Ureter (tissue), 1 donor: ENCODE measurements around the gene PRR7. TPM values are rescaled to one million over a fixed set of nuclear protein-coding genes. Genes with fewer than 3 reads are reported as not detected.

ENCODE experiments used
- DNase-seq: peaks from one replicate; pipeline ENCODE4 v3.0.0-alpha.2; 2020; ENCODE audit warnings: low spot score
- total RNA-seq: library from RNA; stranded (reverse); gene quantifications from one replicate; pipeline ENCODE4 v1.2.4, GENCODE V29; 2023
- donor health status: DM: yes; HTN: yes; CAD: no.

The PRR7 gene
- total RNA-seq, 1 donor from 2014 or later: 2.6 TPM

DNA sequence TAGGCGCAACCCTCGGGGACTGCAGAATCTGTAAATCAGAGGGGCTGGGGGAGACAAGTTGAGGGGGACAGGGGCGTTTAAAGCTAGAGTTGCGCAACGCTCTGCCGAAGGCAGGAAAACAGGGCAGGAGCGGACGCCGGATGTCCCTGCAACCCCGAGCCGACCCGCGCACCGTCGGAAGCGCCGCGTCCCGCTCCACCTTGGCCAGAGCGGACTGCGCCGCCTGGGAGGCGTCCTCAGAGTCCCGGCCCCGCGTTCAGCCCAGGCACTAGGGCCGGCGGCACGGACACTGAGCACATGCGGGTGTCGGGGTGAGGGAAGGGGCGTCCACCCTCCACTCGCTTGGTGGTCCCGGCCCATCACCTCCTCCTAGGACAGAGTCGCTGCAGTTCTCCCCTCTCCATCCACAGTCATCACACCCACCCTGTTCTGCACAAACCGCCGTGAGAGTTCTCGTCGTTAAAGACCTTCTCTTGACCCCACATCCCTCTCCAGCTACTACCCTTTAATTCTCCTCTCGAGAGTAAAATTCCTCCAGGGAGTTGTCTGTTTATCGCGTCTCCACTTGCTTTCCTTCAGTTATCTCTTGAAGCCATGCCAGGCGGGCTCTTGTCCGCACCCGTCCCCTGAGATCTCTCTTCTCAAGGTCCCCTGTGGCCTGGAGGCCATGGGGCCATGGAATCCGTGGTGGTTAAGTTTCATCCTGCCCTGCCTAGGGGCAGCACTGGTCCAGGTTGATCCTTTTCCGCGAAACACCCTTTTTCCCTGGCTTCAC lies 51.6 kb downstream of the PRR7 start:
- no peak for DNase-seq

DNA sequence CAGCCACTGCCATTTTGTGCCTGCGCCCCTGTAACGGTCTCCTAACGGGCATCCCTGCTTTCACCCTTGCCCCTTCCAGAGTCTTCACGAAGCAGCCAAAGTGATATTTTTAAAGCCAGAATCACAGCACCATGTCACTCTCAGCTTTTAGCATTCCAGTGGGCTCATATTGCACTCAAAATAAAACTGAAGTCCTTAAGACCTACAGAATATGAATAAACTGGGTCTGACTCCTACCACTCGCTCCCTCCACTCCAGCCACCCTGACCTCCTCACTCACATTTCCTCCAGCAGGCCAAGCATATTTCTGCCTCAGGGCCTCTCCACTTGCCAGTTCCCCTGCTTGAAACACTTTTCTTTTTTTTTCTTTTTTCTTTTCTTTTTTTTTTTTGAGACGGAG lies 53.2 kb downstream of the PRR7 start:
- no peak for DNase-seq

DNA sequence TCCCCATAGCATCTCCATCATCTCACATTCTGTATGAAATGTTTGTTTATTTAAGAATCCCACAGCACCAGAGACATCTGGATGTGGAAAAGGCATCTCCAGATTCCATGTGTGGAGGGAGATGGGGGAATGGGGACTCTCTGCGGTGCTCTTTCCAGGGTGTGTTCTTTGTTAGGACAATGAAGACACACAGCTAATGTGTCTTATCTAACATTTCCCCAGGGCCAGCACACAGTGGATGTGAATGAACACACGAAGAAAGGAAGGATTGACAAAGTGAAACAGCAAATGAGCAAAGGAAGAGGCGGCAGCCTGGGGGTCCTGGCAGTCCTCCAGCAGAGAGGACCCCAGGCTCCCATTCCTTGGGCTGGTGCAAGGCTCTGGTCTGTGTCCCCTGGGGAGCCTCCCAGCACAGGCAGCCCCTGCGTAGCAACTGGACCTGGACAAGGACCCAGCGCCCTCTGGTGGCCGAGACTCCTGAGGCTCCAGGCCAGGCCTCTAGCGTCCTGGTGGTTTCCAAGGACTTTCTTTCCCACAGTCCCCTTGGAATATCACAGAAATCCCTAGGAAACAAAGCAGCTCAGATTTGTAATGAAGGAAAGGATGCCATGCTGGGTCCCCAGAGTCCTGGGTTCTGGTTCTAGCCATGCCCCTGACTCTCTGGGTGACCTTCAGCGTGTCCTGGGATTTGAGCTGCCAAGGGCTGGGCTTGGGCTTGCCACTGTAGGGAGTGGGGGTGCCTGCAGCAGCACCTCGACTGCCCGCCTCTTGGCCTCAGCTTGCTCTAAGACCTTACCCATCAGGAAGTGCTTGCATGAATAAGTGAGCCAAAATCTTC lies 54.3 kb downstream of the PRR7 start:
- peak; percentile 90 for DNase-seq

DNA sequence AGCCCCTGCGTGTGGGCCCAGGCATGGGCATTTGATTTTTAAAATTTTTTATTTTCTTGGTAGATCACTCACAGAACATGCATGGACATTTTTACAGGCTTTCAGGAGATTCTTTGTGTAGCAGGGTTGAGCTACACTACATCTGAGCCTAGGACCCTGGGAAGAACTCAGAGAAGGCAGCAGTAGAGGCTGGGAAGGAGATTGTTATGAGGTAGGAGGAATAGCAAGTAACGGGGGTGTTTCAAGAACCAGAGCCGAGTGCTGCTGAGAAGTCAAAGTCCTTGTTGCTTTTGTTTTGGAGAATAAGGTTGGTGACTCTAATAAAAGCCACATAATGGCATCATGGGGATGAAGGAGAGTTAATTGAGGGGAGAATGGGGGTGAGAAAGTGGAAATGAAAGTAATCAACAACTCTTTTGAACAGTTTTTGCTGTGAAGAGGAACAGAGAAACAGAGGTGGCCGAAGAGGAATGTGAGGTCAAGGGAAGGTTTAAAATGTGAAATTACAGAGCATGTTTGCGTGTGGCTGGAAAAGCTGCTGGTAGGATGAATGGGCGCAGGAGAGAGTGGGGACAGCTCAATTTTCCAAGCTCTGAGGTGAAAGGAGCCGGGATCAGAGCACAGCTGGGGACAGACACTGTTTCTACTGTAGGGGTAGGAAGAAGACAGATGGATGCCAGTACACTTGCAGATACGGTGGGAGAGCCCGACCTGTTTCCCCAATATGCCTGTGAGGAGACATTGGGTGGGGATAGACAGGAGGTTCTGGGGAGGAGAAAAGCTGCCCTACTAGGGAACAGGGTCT lies 55.5 kb downstream of the PRR7 start:
- no peak for DNase-seq

DNA sequence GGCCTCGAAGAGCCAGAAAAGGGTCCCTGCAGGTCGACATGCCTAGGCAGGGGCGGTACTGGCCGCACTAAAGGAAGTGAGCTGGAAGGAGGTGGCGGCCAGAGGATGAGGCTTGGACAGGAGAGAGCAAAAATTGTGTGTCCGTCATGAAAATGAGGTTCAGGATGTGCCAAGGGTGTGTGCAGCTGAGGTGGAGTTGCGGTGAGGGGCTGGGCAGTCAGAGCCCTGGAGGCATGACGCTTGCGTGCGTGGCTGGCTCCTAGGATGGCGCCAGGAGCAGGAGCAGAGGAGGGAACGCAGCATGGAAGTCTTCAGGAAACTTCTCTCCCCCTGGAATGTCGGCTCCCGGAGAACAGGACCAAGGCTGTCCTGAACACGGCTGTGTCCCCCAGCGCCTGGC lies 56.3 kb downstream of the PRR7 start:
- DNase-seq: no peak

DNA sequence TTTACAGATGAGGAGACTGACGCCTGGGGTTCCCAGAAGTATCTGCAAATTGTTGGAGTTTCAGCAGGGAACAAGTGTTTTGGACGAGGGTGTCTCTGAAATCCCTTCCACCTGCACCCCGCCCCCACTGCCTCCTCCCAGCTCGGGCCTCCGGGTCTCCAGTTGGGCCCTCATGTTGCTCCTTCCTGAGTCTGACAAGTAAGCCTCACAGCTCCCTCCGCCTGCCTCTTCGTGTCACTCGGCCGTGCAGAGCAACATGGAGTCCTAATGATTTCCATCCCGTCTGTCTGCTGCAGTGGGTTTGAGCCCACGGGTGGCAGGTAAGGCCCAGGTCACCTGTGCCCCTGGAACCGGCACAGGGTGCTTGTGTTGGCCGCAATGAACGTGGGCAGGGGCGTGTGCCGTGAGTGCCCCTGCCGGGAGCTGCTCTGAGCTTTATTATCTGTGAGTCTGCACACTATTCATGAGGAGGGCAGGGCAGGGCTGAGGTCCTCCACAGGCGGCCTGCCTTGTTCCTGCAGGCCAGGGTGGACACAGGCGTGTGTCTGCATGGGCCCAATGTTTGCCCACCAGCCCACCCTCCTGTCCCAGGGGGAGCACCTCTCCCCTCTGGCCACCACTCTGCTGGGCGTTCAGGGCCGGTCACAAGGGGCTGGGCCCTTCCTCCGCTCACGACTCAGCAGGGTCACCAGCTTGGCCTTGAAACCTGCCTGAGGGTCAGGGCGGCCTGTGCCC lies 56.9 kb downstream of the PRR7 start:
- no peak for DNase-seq

DNA sequence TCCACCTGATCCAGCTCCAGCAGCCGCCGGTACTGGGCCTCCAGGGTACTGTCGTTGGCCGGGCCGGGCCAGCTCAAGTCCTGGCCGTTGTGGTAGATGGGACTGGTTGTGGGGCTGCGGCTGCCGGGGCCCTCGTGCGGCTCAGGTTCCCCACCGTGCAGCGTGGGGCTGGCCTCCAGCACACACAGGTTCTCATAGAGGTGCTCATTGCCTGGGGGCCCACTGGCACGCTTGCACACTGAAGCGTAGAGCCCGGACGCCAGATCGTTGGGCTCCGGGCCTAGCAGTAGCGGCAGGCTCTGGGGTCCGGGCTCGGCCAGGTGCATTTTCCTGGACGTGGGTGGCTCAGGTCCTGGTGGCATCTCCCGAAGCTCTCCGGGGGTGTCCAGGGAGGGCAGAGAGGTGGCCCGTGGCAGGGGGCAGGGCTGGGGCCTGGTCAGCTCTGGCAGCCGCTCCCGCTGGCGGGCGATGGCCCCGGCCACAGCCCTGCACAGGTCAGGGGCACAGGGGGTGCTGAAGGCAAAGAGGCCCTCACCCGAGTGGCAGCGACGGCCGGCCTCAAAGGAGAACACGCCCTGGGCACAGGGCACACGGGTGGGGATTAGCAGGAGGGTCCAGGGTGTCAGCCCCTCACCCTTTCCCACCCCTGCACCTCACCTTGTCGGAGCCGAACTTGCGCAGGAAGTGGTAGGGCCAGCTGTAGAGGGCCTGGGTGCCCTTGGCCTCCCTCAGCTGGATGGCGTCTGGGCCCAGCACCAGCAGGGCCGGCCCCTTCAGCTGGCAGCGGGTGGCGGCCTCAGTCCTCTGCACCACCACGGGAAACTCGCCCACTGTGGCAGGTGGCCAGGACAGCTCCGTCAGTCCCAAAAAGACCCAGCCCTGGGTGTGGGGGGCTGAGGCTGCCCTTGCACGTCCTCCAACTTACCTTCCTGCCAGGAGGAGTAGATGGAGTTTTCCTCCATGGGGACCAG lies 57.8 kb downstream of the PRR7 start:
- no peak for DNase-seq

DNA sequence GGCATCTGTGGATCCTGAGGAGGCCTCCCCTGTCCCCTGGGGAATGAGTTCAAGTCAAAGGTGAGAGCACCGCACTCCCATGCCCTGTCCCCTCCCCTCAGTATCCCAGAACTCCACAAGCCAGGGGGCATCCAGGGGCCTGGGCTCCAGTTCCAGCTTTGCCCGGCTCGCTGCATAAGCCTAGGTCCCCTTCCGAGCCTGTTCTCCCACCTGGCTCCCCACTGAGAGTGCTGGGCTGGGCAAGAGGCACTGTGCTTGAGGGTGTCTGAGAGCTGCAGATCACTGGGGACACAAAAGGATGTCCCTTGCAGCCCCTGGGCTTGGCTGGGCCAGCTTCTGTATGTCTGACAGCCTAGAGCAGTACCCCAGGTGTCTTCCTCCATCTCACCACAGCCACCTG lies 58.5 kb downstream of the PRR7 start:
- DNase-seq: no peak

Other genes with a start within 250 kb of the PRR7 start
- gene RAB24, start 143.1 kb upstream of the PRR7 start, total RNA-seq: 14.9 TPM
- gene PRELID1, start 143.0 kb upstream of the PRR7 start, total RNA-seq: 121 TPM
- 7.8 TPM for gene MXD3, start 134.9 kb upstream of the PRR7 start, total RNA-seq
- gene LMAN2, start 95.1 kb upstream of the PRR7 start, total RNA-seq: 129 TPM
- gene RGS14, start 88.9 kb upstream of the PRR7 start, total RNA-seq: 17.3 TPM
- not detected for gene SLC34A1, start 62.4 kb upstream of the PRR7 start, total RNA-seq
- not detected for gene PFN3, start 46.2 kb upstream of the PRR7 start, total RNA-seq
- 1.3 TPM for gene F12, start 37.2 kb upstream of the PRR7 start, total RNA-seq
- 30.8 TPM for gene GRK6, start 20.1 kb upstream of the PRR7 start, total RNA-seq
- 41.5 TPM for gene DBN1, start 26.8 kb downstream of the PRR7 start, total RNA-seq
- gene PDLIM7, start 50.8 kb downstream of the PRR7 start, total RNA-seq: 218 TPM
- gene DOK3, start 63.0 kb downstream of the PRR7 start, total RNA-seq: 7.9 TPM
- gene DDX41, start 70.1 kb downstream of the PRR7 start, total RNA-seq: 89.1 TPM
- gene FAM193B, start 107.7 kb downstream of the PRR7 start, total RNA-seq: 76.0 TPM
- 137 TPM for gene TMED9, start 145.4 kb downstream of the PRR7 start, total RNA-seq
- 45.7 TPM for gene B4GALT7, start 153.3 kb downstream of the PRR7 start, total RNA-seq